Natural killer cell (primary cell): ENCODE data around the gene IL12RB2. TPM values are rescaled to one million over a fixed set of nuclear protein-coding genes. Genes with fewer than 3 reads are reported as not detected.

Source experiments
- ATAC-seq, 3 donors: fragments of 150-1000 bp in 2 of 3; fragments of 200-7000 bp in 1 of 3; cut with Tn5 transposase; 1 replicate in 1 of 3; 2 replicates in 2 of 3; pipeline ENCODE4 v1.10.0; 2021; ENCODE audit warnings: mild to moderate bottlenecking in 2 of 3, moderate library complexity in 2 of 3
- DNase-seq, 2 donors: peaks; one replicate each; pipeline versions ENCODE4 v3.0.0 to v3.0.0-alpha.2; 2013 to 2021; ENCODE audit warnings: mixed read lengths in 1 of 2
- H3K27ac ChIP-seq: one replicate; pipeline ENCODE4 v1.5.1; 2013; ENCODE audit warnings: mild to moderate bottlenecking, low read length
- H3K27me3 ChIP-seq: one replicate; pipeline ENCODE4 v1.6.1; 2013; ENCODE audit warnings: low read length; ENCODE audit not compliant: control insufficient read depth, insufficient read depth
- H3K36me3 ChIP-seq: one replicate; pipeline ENCODE4 v1.6.1; 2013; ENCODE audit warnings: low read length; ENCODE audit not compliant: control insufficient read depth, insufficient read depth
- H3K4me1 ChIP-seq: one replicate; pipeline ENCODE4 v1.6.1; 2013; ENCODE audit warnings: low read length; ENCODE audit not compliant: control insufficient read depth, insufficient read depth
- H3K4me3 ChIP-seq: one replicate; pipeline ENCODE4 v1.5.1; 2013; ENCODE audit warnings: low read length
- H3K9me3 ChIP-seq: one replicate; pipeline ENCODE4 v1.6.1; 2013; ENCODE audit warnings: low read length; ENCODE audit not compliant: control insufficient read depth, insufficient read depth
- H3K27ac Mint-ChIP-seq, 2 donors: one replicate each; pipeline ENCODE4 v1.8.0; 2022; ENCODE audit warnings: mild to moderate bottlenecking in 2 of 2, mixed read lengths in 2 of 2, moderate library complexity in 1 of 2
- H3K27me3 Mint-ChIP-seq, 2 donors: one replicate each; pipeline ENCODE4 v1.8.0; 2022; ENCODE audit warnings: low read depth in 2 of 2, mixed read lengths in 2 of 2
- H3K36me3 Mint-ChIP-seq: one replicate; pipeline ENCODE4 v1.8.0; 2022; ENCODE audit warnings: mixed read lengths
- H3K4me1 Mint-ChIP-seq, 2 donors: one replicate each; pipeline ENCODE4 v1.8.0; 2022; ENCODE audit warnings: mixed read lengths in 2 of 2
- H3K4me3 Mint-ChIP-seq: one replicate; pipeline ENCODE4 v1.8.0; 2022; ENCODE audit warnings: mild to moderate bottlenecking, moderate library complexity, mixed read lengths
- H3K9me3 Mint-ChIP-seq, 2 donors: one replicate each; pipeline ENCODE4 v1.8.0; 2022; ENCODE audit warnings: mixed read lengths in 2 of 2
- WGBS: methylation state at CpG from one replicate; pipeline ENCODE4 v1.1.7; 2013; ENCODE audit warnings: missing lambda C conversion rate; ENCODE audit not compliant: insufficient coverage; 5-methylcytosine and 5-hydroxymethylcytosine counted together
- intact Hi-C: fragments of 100-400 bp; cut with micrococcal nuclease; formaldehyde crosslinking; loops from one replicate; pipeline ENCODE4 v1.14.2; 2022
- total RNA-seq, 4 donors: library from RNA; stranded (reverse); fragments of 120-200 nt in 1 of 4; gene quantifications; one replicate each; pipeline versions ENCODE4 v1.2.3 to v1.2.4, GENCODE V29; 2013 to 2022
- TF ChIP-seq, protein P1 (sequence below): fragments of 200-600 bp; IDR thresholded peaks from one replicate; pipeline ENCODE4 v1.8.0; 2022; ENCODE audit warnings: antibody characterized with exemption

IL12RB2 gene
- total RNA-seq, 3 donors from 2014 or later (not counting 1 experiment from before 2014, with no cell fraction given) = 18.2 to 51.2 (median 24.8) TPM

DNA sequence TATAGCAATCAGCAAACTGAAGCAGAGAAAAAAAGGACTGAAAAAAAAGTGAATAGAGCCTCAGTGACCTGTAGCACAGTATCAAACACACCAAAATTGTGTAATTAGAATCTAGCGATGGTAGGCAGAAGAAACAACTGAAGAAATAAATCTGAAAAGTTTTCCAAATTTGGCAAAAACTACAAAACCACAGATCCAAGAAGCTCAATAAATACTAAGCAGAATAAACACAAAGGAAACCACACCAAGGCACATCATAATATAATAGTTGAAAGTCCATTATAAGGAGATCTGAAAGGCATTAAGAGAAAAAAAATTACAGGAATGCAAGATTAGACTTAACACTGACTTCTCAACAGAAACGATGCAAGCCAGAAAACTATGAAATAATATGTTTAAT is 7.1 kb upstream of the IL12RB2 start:
- Histone ChIP-seq H3K36me3 (no peaks in the 10 kb centered on the region), H3K4me1 (no peaks in the 10 kb centered on the region), H3K4me3 (no peak overlapping the region), H3K9me3 (no peaks in the 10 kb centered on the region), H3K27ac (no peak overlapping the region), H3K27me3 (no peaks in the 10 kb centered on the region)
- Mint-ChIP-seq H3K27me3 (no peaks in the 10 kb centered on the region), H3K36me3 (no peaks in the 10 kb centered on the region), H3K4me3 (no peak overlapping the region), H3K27ac (no peak overlapping the region), H3K9me3 (no peaks in the 10 kb centered on the region), H3K4me1 (peaks cover 15 to 21% of the 10 kb centered on the region in 2 donors)
- no peak for ATAC-seq
- TF ChIP-seq, protein P1, sequence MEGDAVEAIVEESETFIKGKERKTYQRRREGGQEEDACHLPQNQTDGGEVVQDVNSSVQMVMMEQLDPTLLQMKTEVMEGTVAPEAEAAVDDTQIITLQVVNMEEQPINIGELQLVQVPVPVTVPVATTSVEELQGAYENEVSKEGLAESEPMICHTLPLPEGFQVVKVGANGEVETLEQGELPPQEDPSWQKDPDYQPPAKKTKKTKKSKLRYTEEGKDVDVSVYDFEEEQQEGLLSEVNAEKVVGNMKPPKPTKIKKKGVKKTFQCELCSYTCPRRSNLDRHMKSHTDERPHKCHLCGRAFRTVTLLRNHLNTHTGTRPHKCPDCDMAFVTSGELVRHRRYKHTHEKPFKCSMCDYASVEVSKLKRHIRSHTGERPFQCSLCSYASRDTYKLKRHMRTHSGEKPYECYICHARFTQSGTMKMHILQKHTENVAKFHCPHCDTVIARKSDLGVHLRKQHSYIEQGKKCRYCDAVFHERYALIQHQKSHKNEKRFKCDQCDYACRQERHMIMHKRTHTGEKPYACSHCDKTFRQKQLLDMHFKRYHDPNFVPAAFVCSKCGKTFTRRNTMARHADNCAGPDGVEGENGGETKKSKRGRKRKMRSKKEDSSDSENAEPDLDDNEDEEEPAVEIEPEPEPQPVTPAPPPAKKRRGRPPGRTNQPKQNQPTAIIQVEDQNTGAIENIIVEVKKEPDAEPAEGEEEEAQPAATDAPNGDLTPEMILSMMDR = no peak
- DNase-seq = no peak
- intact Hi-C loops = no loop called here
- WGBS = no CpG with 5 or more reads among the region's 2 CpGs

DNA sequence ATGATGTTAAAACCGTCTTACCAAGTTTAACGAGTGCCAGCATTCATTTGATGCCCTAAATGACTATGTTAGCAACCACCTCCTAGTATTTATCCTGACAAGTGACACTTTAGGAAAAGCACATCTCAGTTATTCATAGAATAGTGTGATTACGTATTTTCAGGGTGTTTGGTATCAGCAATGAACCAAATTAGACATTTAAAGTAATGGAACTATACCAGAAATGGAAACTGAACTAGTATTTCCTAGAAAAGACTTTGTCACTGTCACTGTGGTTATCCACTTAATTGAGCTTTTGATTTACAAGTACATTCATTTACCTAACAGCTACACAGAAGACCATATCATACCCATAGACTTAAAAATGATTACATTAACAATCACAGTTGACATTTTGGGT is 3.6 kb upstream of the IL12RB2 start:
- 57% methylated on average over 3 of the region's 3 CpGs for WGBS
- peak overlapping the region; percentile 72 to 84 for H3K27ac Mint-ChIP-seq
- TF ChIP-seq, protein P1 = no peak
- intact Hi-C loops = no loop called here
- H3K4me1 Mint-ChIP-seq = peaks cover 22 to 24% of the 10 kb centered on the region in 2 donors
- no peaks in the 10 kb centered on the region for H3K27me3 ChIP-seq
- H3K9me3 Mint-ChIP-seq = no peaks in the 10 kb centered on the region
- H3K27ac ChIP-seq = no peak overlapping the region
- no peak overlapping the region for H3K4me3 ChIP-seq
- no peak for DNase-seq
- no peaks in the 10 kb centered on the region for H3K36me3 ChIP-seq
- no peaks in the 10 kb centered on the region for H3K9me3 ChIP-seq
- H3K4me1 ChIP-seq = peaks cover 16% of the 10 kb centered on the region
- H3K27me3 Mint-ChIP-seq = no peaks in the 10 kb centered on the region
- peak overlapping the region; percentile 41 for H3K4me3 Mint-ChIP-seq
- no peak for ATAC-seq
- H3K36me3 Mint-ChIP-seq = no peaks in the 10 kb centered on the region

DNA sequence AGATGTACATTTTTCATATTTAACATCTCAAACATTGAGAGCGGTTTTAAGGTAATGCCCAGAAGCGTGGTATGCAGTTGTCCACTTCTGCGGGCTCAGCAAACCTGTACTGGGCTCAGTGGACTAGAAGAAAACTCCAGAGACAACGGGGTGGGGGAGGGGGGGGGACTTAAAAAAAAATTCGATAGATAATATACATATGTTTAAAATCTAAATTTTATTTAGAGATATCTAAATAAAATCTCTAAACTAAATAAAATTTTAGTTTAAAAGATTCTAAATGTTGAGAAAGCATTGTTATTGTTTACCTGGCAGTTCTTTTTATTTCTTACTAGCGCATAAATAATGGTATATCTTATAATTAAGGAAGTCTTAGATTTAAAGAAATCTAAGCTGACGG is 1.1 kb upstream of the IL12RB2 start:
- WGBS = 88% methylated on average over 5 of the region's 7 CpGs
- H3K9me3 ChIP-seq = no peaks in the 10 kb centered on the region

More for the DNA sequence above, 1.1 kb upstream of the IL12RB2 start:
- no peaks in the 10 kb centered on the region for H3K27me3 ChIP-seq
- H3K36me3 Mint-ChIP-seq = no peaks in the 10 kb centered on the region
- H3K4me3 Mint-ChIP-seq = peak overlapping the region; percentile 87
- peaks cover 23% of the 10 kb centered on the region for H3K4me1 ChIP-seq
- intact Hi-C loops = loop anchor here (2.0 kb wide), 1 partner anchor 26 kb away; no protein-coding TSS in a partner anchor
- no peaks in the 10 kb centered on the region for H3K9me3 Mint-ChIP-seq
- peak overlapping the region in 1 of 2 donors; percentile 89 for H3K27ac Mint-ChIP-seq
- peaks cover 31 to 45% of the 10 kb centered on the region in 2 donors for H3K4me1 Mint-ChIP-seq
- no peak for ATAC-seq
- no peaks in the 10 kb centered on the region for H3K27me3 Mint-ChIP-seq
- no peak for DNase-seq
- no peaks in the 10 kb centered on the region for H3K36me3 ChIP-seq
- no peak overlapping the region for H3K4me3 ChIP-seq
- peak overlapping the region; percentile 62 for H3K27ac ChIP-seq
- TF ChIP-seq, protein P1 = no peak
